IMR-90 (cell line): ENCODE results near the gene DLL4. TPM values are rescaled to one million over a fixed set of nuclear protein-coding genes. Genes with fewer than 3 reads are reported as not detected.
A peak's percentile ranks its signal among the peaks of the same experiment; 100 is the strongest.

Source experiments
- CHD1 ChIP-seq: IDR thresholded peaks from 2 replicates; pipeline ENCODE4 v1.6.1; 2012; ENCODE audit warnings: low read depth, low read length, improper control_type of control experiment
- SMC3 ChIP-seq: fragments of 150-350 bp; IDR thresholded peaks from 2 replicates; pipeline ENCODE4 v1.6.1; 2016; ENCODE audit warnings: low read depth, mild to moderate bottlenecking, antibody characterized with exemption, low read length, moderate library complexity
- polyA plus RNA-seq, 3 experiments: library from polyadenylated mRNA; depleted of rRNA; stranded (reverse); fragments of >200 nt; gene quantifications; 2 replicates each; pipeline ENCODE4 v1.2.3, GENCODE V29; 2012; ENCODE audit warnings: low replicate concordance in 1 of 3
- total RNA-seq: library from RNA; depleted of rRNA; stranded (reverse); fragments of >200 nt; gene quantifications from 2 replicates; pipeline ENCODE4 v1.2.3, GENCODE V29; 2012
- TF ChIP-seq, protein P1 (sequence below): fragments of 150-350 bp; IDR thresholded peaks from 2 replicates; pipeline ENCODE4 v1.6.1; 2016; ENCODE audit warnings: low read depth, mild to moderate bottlenecking, low read length, moderate library complexity, borderline replicate concordance

DLL4 gene
- total and polyA plus RNA-seq, 2 of the 4 experiments (the other 2 are of a cell fraction), result 1.8 to 3.4 TPM

DNA sequence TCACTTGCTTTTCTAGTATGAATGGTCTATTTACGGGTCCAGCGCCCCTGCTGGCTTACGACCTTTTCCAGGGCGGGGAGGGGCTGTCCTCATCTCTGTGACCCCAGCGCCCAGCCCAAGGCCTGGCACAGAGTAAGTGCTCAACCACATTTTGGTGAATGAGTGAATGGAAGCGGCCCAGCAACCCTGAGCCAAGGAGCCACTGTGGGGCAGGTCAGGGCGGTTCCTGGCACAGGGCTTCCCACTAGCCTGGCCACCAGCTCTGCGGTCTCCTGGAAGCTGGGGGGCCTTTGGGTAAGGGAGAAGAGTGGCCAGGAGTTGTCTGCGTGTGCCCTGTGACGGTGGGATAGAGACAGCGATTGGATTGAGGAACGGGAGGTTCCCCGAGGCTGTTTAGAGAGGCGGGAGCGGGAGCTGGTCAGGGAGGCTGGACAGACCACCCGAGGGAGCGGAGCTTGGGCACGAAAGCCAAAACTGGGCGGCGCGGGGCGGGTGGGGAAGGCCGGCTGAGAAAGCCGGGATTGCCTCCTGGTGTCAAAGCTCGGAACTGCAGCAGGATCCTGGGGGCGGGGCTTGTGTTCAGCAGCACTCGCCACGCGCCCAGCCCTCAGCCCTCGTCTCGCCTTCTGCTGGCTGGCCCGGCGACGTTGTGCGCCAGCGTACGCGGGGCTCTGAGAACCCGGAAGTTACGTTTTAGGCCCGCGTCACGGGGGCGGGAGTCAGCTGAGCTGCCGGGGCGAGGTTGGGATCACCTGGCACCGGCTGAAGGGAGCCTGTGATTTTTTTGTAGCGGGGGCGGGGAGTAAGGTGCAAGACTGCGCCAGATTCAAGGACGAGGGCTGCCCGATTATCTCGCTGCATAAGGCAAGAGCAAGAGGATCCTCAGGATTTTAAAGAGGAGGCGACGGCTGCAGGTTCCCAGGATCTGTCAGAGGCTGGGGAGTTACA, 35.1 kb upstream of the DLL4 start, which contains the start of gene VPS18 (continued):
- peak; percentile 76 for TF ChIP-seq SMC3
- TF ChIP-seq, protein P1, sequence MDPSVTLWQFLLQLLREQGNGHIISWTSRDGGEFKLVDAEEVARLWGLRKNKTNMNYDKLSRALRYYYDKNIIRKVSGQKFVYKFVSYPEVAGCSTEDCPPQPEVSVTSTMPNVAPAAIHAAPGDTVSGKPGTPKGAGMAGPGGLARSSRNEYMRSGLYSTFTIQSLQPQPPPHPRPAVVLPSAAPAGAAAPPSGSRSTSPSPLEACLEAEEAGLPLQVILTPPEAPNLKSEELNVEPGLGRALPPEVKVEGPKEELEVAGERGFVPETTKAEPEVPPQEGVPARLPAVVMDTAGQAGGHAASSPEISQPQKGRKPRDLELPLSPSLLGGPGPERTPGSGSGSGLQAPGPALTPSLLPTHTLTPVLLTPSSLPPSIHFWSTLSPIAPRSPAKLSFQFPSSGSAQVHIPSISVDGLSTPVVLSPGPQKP, result no peak
- TF ChIP-seq CHD1, result no peak
